CD4-positive, alpha-beta T cell treated with Interleukin-6 for 4 hours (primary cell): Measurements from ENCODE around the gene IL4R.
"Not testable (repeated sequence)": the region's sequence is repeated elsewhere in the genome, so short reads cannot be mapped to it uniquely, and the experiment has no call there.

ENCODE experiments used
- DNase-seq: peaks from one replicate; pipeline ENCODE4 v3.0.0-alpha.2; 2020; ENCODE audit warnings: mixed read lengths

The IL4R gene

GRCh38 chr16:27407133-27407532 lies 93.4 kb downstream of the IL4R start:
- peak; percentile 39 for DNase-seq

GRCh38 chr16:27408012-27408601 lies 94.3 kb downstream of the IL4R start:
- DNase-seq: peak; percentile 48

- no peak for DNase-seq
These were observed 94.8 kb downstream of the IL4R start for GRCh38 chr16:27408602-27409031.

GRCh38 chr16:27409958-27410357 lies 96.2 kb downstream of the IL4R start:
- DNase-seq: not testable (repeated sequence)

- no peak for DNase-seq
These were observed 97.0 kb downstream of the IL4R start for GRCh38 chr16:27410761-27411160.

- DNase-seq: no peak
These were observed 100.2 kb downstream of the IL4R start for GRCh38 chr16:27413956-27414355.
